DND-41 (cell line): ENCODE data around the gene HAUS7.

Source experiments
- EZH2 ChIP-seq: IDR thresholded peaks from 3 replicates; pipeline ENCODE4 v1.6.1; 2012; ENCODE audit warnings: borderline replicate concordance, low read depth, mild to moderate bottlenecking, moderate library complexity, low read length, inconsistent platforms; ENCODE audit not compliant: severe bottlenecking
- TF ChIP-seq, protein P1 (sequence below): IDR thresholded peaks from 2 replicates; pipeline ENCODE4 v1.5.1; 2012; ENCODE audit warnings: borderline replicate concordance, low read length, moderate library complexity, mild to moderate bottlenecking; ENCODE audit not compliant: poor library complexity, severe bottlenecking; ENCODE audit errors: extremely low read depth

DNA sequence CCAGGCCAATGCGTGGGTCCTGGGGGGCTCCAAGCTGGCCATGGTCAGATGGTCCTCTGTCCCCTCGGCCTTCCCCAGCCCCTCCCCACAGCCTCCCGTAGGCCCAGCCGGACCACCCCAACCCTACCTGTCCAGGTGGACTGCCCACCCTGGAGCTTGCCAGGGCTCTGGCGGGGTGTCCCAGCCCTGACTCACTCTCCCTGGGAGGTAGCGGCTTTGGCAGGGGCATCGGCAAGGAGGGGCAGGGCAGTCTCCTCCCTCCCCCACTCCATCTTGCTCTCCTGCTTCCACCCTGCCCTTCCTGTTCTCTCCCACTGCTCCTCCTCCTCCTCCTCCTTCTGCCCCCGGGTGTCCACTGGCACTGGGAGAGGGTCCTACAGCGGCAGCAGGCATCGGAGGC lies 31.8 kb upstream of the HAUS7 start:
- TF ChIP-seq, protein P1, sequence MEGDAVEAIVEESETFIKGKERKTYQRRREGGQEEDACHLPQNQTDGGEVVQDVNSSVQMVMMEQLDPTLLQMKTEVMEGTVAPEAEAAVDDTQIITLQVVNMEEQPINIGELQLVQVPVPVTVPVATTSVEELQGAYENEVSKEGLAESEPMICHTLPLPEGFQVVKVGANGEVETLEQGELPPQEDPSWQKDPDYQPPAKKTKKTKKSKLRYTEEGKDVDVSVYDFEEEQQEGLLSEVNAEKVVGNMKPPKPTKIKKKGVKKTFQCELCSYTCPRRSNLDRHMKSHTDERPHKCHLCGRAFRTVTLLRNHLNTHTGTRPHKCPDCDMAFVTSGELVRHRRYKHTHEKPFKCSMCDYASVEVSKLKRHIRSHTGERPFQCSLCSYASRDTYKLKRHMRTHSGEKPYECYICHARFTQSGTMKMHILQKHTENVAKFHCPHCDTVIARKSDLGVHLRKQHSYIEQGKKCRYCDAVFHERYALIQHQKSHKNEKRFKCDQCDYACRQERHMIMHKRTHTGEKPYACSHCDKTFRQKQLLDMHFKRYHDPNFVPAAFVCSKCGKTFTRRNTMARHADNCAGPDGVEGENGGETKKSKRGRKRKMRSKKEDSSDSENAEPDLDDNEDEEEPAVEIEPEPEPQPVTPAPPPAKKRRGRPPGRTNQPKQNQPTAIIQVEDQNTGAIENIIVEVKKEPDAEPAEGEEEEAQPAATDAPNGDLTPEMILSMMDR: no peak
- no peak for TF ChIP-seq EZH2
